Omental fat pad (tissue), 4 donors: ENCODE measurements around the gene POFUT1. TPM values are rescaled to one million over a fixed set of nuclear protein-coding genes. Genes with fewer than 3 reads are reported as not detected.

Source experiments
- ATAC-seq: fragments of 150-250 bp; one replicate; pipeline ENCODE4 v1.9.1; 2016; ENCODE audit warnings: mild to moderate bottlenecking, moderate library complexity; ENCODE audit not compliant: low FRiP score
- DNase-seq: peaks from one replicate; pipeline ENCODE4 v3.0.0-alpha.2; 2019; ENCODE audit warnings: low spot score
- CTCF ChIP-seq, 3 donors: fragments of 450-650 bp; IDR thresholded peaks; one replicate each; pipeline ENCODE4 v1.5.1; 2016 to 2017; ENCODE audit warnings: antibody characterized with exemption in 3 of 3, mild to moderate bottlenecking in 3 of 3, moderate library complexity in 2 of 3
- total RNA-seq, 4 donors: library from RNA; depleted of rRNA; stranded (reverse); fragments of >200 nt; gene quantifications; one replicate each; pipeline ENCODE4 v1.1.0, GENCODE V29; 2016

Gene POFUT1
- total RNA-seq, 4 donors from 2014 or later = 23.1 to 38.0 (median 27.8) TPM

- ATAC-seq = no peak
- TF ChIP-seq CTCF (IDR thresholded peaks at IDR 0.05) = no peak
- DNase-seq = no peak
These were observed 74.0 kb downstream of the POFUT1 start for GRCh38 chr20:32281711-32282110.

GRCh38 chr20:32282461-32282860, 74.8 kb downstream of the POFUT1 start:
- DNase-seq (no peak), ATAC-seq (no peak)
- TF ChIP-seq CTCF (IDR thresholded peaks at IDR 0.05) = no peak

- DNase-seq (no peak), ATAC-seq (no peak)
- TF ChIP-seq CTCF (IDR thresholded peaks at IDR 0.05) = no peak
These were observed 77.5 kb downstream of the POFUT1 start for GRCh38 chr20:32285082-32285620.

GRCh38 chr20:32285621-32286371, 78.1 kb downstream of the POFUT1 start:
- no peak for DNase-seq
- ATAC-seq = no peak
- TF ChIP-seq CTCF (IDR thresholded peaks at IDR 0.05) = no peak

- ATAC-seq (no peak), DNase-seq (no peak)
- TF ChIP-seq CTCF (IDR thresholded peaks at IDR 0.05) = no peak
These were observed 79.6 kb downstream of the POFUT1 start for GRCh38 chr20:32287231-32287638.

Other genes with a start within 250 kb of the POFUT1 start
- not detected for gene XKR7, start 239.7 kb upstream of the POFUT1 start, total RNA-seq
- 10 to 100 TPM in 1 of 4 donors, 1 to 10 TPM in 3; 2.4 to 41.6 (median 6.7) TPM for gene CCM2L, start 197.4 kb upstream of the POFUT1 start, total RNA-seq
- gene HCK, start 155.6 kb upstream of the POFUT1 start, total RNA-seq = 10 to 100 TPM; 22.4 to 68.6 (median 39.2) TPM
- 10 to 100 TPM; 23.3 to 32.3 (median 31.5) TPM for gene TM9SF4, start 98.2 kb upstream of the POFUT1 start, total RNA-seq
- gene PLAGL2, start 137 bp upstream of the POFUT1 start, total RNA-seq = 10 to 100 TPM in 2 of 4 donors, 1 to 10 TPM in 2; 4.1 to 12.5 (median 8.1) TPM
- gene KIF3B, start 69.8 kb downstream of the POFUT1 start, total RNA-seq = 10 to 100 TPM; 19.9 to 25.4 (median 22.7) TPM
- 100 to 1,000 TPM in 2 of 4 donors, 10 to 100 TPM in 2; 69.2 to 139 (median 104) TPM for gene ASXL1, start 150.5 kb downstream of the POFUT1 start, total RNA-seq